ENCODE measurements around the gene SVIL. TPM values are rescaled to one million over a fixed set of nuclear protein-coding genes. Genes with fewer than 3 reads are reported as not detected.

SVIL gene
- total RNA-seq, 4 donors from 2014 or later, result 1,040 to 1,354 (median 1,121) TPM

DNA sequence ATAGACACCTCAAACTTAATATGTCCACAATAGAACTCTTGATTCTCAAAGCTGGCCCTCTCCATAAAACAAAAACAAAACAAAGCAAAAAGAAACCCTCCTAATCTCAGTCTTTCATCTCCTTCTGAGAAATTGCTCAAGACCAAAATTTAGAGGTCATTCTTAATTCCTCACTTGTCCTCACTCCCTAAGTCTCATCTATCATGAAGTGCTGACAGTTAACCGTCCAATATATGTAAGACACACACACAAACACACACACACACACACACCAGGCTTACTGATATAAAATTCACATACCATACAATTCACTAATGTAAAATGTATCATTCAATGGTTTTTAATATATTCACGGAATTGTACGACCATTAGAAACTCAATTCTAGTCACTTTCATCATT lies 17.0 kb upstream of the SVIL start:
- ATAC-seq (no peak), DNase-seq (no peak)
- peak overlapping the region; percentile 50 to 96 (median 75) for H3K27ac ChIP-seq
- TF ChIP-seq POLR2A (IDR thresholded peaks at IDR 0.05), result no peak
- TF ChIP-seq, protein P1, sequence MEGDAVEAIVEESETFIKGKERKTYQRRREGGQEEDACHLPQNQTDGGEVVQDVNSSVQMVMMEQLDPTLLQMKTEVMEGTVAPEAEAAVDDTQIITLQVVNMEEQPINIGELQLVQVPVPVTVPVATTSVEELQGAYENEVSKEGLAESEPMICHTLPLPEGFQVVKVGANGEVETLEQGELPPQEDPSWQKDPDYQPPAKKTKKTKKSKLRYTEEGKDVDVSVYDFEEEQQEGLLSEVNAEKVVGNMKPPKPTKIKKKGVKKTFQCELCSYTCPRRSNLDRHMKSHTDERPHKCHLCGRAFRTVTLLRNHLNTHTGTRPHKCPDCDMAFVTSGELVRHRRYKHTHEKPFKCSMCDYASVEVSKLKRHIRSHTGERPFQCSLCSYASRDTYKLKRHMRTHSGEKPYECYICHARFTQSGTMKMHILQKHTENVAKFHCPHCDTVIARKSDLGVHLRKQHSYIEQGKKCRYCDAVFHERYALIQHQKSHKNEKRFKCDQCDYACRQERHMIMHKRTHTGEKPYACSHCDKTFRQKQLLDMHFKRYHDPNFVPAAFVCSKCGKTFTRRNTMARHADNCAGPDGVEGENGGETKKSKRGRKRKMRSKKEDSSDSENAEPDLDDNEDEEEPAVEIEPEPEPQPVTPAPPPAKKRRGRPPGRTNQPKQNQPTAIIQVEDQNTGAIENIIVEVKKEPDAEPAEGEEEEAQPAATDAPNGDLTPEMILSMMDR (IDR thresholded peaks at IDR 0.05 in 4 of 5, conservative IDR thresholded peaks at IDR 0.05 in 1 of 5), result no peak
- no peaks in the 10 kb centered on the region for H3K9me3 ChIP-seq
- H3K36me3 ChIP-seq, result peaks cover 0 to 5% of the 10 kb centered on the region in 2 donors
- intact Hi-C loops (cut with DNase I; ENCODE audit: low total_unique reads), result no loop called here
- in situ Hi-C loops (cut with MboI; ENCODE audit: low sequenced_read_pairs in 4 of 4), result loop anchor here in 1 of 4 donors (10.0 kb wide), 1 partner anchor 73 kb away; no protein-coding TSS in a partner anchor
- H3K4me1 ChIP-seq, result peaks cover 25 to 27% of the 10 kb centered on the region in 2 donors
- H3K4me3 ChIP-seq, result no peak overlapping the region
- H3K27me3 ChIP-seq, result no peaks in the 10 kb centered on the region

DNA sequence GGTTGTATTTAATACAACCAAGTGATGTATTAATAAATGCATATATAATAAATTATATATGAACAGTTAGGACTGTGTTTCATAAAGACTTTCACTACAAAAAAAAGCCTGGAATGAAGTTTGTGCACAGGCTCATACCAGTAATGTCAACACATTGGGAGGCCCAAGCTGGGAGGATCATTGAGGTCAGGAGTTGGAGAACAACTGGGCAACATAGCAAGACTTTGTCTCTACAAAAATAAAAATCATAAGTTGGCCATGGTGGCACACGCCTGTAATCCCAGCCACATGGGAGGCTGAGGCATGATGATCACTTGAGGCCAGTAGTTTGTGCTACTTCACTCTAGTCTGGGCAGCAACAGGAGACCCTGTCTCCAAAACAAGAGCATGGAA lies 15.8 kb upstream of the SVIL start:
- ATAC-seq (no peak), DNase-seq (no peak)
- intact Hi-C loops (cut with DNase I; ENCODE audit: low total_unique reads) (no loop called here), in situ Hi-C loops (cut with MboI; ENCODE audit: low sequenced_read_pairs in 4 of 4) (loop anchor here in 1 of 4 donors (10.0 kb wide), 1 partner anchor 74 kb away; no protein-coding TSS in a partner anchor)
- Histone ChIP-seq H3K36me3 (no peaks in the 10 kb centered on the region), H3K4me1 (peaks cover 36 to 39% of the 10 kb centered on the region in 2 donors), H3K9me3 (no peaks in the 10 kb centered on the region), H3K27ac (peak overlapping the region; percentile 50 to 96 (median 75)), H3K4me3 (no peak overlapping the region), H3K27me3 (no peaks in the 10 kb centered on the region)
- TF ChIP-seq, protein P1 (IDR thresholded peaks at IDR 0.05 in 4 of 5, conservative IDR thresholded peaks at IDR 0.05 in 1 of 5), result no peak
- no peak for TF ChIP-seq POLR2A (IDR thresholded peaks at IDR 0.05)

DNA sequence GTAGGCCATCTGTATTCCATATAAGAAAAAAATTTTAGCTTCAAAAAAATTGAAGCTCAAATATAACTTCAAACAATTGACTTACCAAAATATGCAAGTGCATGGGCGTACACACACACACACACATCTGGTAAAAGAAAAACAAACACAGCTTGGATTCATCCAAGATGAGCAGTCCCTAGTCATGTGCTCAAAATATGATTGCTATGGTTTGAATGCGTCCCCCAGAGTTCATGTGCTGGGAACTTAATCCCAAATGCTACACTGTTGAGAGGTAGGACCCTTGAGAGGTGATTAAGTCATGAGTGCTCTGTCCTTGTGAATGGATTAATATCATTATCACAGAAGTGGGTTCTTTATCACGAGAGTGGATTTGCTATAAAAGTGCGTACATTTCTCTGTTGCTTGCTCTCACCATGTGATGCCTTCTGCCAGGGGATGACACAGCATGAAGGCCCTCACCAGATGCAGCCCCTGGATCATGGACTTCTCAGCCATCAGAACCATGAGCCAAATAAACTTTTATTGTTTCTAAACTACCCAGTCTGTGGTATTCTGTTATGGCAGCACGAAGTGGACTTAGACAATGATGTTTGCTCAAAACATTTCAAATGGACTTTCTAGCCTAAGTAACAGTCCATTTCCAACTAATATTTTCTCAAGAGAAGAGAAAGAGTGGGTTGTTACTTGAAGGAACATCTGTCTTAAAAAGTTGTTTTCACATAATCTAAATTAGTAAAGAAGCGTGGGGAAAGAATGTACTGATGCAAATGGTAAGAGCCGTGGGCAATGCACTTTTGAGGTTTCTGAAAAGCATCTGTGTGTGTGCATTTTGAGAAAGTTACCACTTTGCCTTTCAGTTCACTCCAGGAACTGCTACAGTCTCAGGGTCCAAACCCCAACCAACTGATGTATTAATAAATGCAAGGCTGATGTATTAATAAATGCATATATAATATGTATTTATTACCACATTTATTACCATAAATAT lies 15.1 kb upstream of the SVIL start:
- in situ Hi-C loops (cut with MboI; ENCODE audit: low sequenced_read_pairs in 4 of 4), result loop anchor here in 3 of 4 donors (10.0 to 25.0 kb wide), 3 partner anchors 75 to 312 kb away; no protein-coding TSS in a partner anchor
- Histone ChIP-seq H3K36me3 (no peaks in the 10 kb centered on the region), H3K27me3 (no peaks in the 10 kb centered on the region), H3K27ac (peak overlapping the region; percentile 95 to 96 (median 96)), H3K9me3 (no peaks in the 10 kb centered on the region), H3K4me1 (peaks cover 41 to 43% of the 10 kb centered on the region in 2 donors), H3K4me3 (no peak overlapping the region)
- no peak for ATAC-seq
- TF ChIP-seq POLR2A (IDR thresholded peaks at IDR 0.05), result no peak
- TF ChIP-seq, protein P1 (IDR thresholded peaks at IDR 0.05 in 4 of 5, conservative IDR thresholded peaks at IDR 0.05 in 1 of 5), result no peak
- no peak for DNase-seq
- intact Hi-C loops (cut with DNase I; ENCODE audit: low total_unique reads), result loop anchor here (5.0 kb wide), 3 partner anchors 157 to 352 kb away; no protein-coding TSS in a partner anchor

DNA sequence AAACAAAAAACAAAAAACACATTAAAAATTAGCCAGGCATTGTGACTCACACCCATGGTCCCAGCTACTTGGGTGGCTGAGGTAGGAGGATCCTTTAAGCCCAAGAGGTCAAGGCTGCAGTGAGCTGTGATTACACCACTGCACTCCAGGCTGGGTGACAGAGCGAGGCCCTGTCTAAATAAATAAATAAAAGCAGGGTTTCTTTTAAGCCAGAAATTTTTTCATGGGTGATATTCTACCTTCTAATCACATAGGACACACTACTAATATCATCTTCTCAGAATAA lies 14.2 kb upstream of the SVIL start:
- no peaks in the 10 kb centered on the region for H3K9me3 ChIP-seq
- peak overlapping the region; percentile 95 to 96 (median 96) for H3K27ac ChIP-seq
- H3K36me3 ChIP-seq, result no peaks in the 10 kb centered on the region
- no peak overlapping the region for H3K4me3 ChIP-seq
- ATAC-seq (no peak), DNase-seq (no peak)
- TF ChIP-seq POLR2A (IDR thresholded peaks at IDR 0.05), result no peak
- TF ChIP-seq, protein P1 (IDR thresholded peaks at IDR 0.05 in 4 of 5, conservative IDR thresholded peaks at IDR 0.05 in 1 of 5), result no peak
- no peaks in the 10 kb centered on the region for H3K27me3 ChIP-seq
- intact Hi-C loops (cut with DNase I; ENCODE audit: low total_unique reads) (loop anchor here (5.0 kb wide), 3 partner anchors 158 to 353 kb away; no protein-coding TSS in a partner anchor), in situ Hi-C loops (cut with MboI; ENCODE audit: low sequenced_read_pairs in 4 of 4) (loop anchor here in 3 of 4 donors (25.0 kb wide), 2 partner anchors 213 to 313 kb away; no protein-coding TSS in a partner anchor)
- peaks cover 47 to 48% of the 10 kb centered on the region in 2 donors for H3K4me1 ChIP-seq
